AG04450 (cell line): ENCODE results near the gene ATAD3A. TPM values are rescaled to one million over a fixed set of nuclear protein-coding genes. Genes with fewer than 3 reads are reported as not detected.

Experiments used
- CTCF ChIA-PET: fragments of 300-600, 350-600 bp; formaldehyde crosslinking; extraction: SDS; loops from one replicate; lab custom pipeline; 2022; ENCODE audit warnings: antibody characterized with exemption, inconsistent platforms; lab: Charles Lee
- POLR2A ChIA-PET: fragments of 350-600 bp; formaldehyde crosslinking; extraction: SDS; loops from one replicate; lab custom pipeline; 2021; ENCODE audit warnings: antibody characterized with exemption, inconsistent platforms; lab: Yijun Ruan, JAX
- DNase-seq: peaks from one replicate; pipeline ENCODE4 v3.0.0-alpha.2; 2011; ENCODE audit warnings: low read depth, low spot score
- H3K27ac ChIP-seq: one replicate; pipeline ENCODE4 v1.5.1; 2012; ENCODE audit warnings: low read depth, low read length, control low read depth
- H3K27me3 ChIP-seq: one replicate; pipeline ENCODE4 v1.6.0; 2012; ENCODE audit warnings: low read length; ENCODE audit not compliant: control insufficient read depth, insufficient read depth
- H3K4me3 ChIP-seq: 2 replicates; pipeline ENCODE4 v1.5.1; 2011; ENCODE audit warnings: mild to moderate bottlenecking, low read depth, low read length, control low read depth
- H3K9me3 ChIP-seq: 2 replicates; pipeline ENCODE4 v1.5.1; 2012; ENCODE audit warnings: low read length; ENCODE audit not compliant: control insufficient read depth, insufficient read depth
- polyA plus RNA-seq: library from polyadenylated mRNA; depleted of rRNA; stranded (reverse); fragments of >200 nt; gene quantifications from 2 replicates; pipeline ENCODE4 v1.2.3, GENCODE V29; 2011; rRNA removed
- TF ChIP-seq, protein P1 (sequence below): IDR thresholded peaks from 2 replicates; pipeline ENCODE4 v1.5.1; 2011; ENCODE audit warnings: low read depth, low read length, control low read depth, inconsistent platforms

ATAD3A gene
- polyA plus RNA-seq, 1 experiment: 8.5 TPM

DNA sequence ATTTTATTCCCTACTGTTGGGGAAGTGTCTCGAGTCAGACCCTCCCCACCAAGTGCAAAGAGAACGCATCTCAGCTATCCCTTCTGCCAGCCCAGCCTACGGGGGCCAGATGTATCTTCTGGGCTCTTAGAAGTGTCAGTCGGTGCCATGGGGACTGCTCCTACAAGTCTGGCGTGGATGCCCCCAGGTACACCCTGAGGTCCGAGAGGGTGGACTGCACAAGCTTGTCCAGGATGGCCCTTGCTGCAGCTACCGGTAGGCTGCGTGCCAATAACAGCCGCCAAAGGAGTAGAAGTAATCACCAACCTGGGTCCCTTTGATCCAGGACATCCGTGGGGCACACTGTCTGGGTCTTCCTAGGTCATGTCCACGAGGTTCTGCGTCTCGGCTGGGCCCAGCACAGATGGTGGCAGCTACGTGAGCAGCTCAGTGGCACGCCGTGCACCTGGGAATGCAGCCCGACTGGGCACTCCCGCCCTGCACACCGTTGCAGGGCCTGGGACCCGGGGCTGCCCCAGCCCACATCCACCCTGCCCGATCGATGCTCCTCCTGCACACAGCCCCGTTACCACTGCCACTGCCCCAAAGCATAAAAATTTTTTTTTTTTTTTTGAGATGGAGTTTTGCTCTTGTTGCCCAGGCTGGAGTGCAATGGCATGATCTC is 71.5 kb downstream of the ATAD3A start:
- Histone ChIP-seq H3K27me3 (peaks cover 17% of the 10 kb centered on the region), H3K4me3 (no peak overlapping the region), H3K27ac (no peak overlapping the region), H3K9me3 (no peaks in the 10 kb centered on the region)
- DNase-seq: no peak
- TF ChIP-seq, protein P1, sequence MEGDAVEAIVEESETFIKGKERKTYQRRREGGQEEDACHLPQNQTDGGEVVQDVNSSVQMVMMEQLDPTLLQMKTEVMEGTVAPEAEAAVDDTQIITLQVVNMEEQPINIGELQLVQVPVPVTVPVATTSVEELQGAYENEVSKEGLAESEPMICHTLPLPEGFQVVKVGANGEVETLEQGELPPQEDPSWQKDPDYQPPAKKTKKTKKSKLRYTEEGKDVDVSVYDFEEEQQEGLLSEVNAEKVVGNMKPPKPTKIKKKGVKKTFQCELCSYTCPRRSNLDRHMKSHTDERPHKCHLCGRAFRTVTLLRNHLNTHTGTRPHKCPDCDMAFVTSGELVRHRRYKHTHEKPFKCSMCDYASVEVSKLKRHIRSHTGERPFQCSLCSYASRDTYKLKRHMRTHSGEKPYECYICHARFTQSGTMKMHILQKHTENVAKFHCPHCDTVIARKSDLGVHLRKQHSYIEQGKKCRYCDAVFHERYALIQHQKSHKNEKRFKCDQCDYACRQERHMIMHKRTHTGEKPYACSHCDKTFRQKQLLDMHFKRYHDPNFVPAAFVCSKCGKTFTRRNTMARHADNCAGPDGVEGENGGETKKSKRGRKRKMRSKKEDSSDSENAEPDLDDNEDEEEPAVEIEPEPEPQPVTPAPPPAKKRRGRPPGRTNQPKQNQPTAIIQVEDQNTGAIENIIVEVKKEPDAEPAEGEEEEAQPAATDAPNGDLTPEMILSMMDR: no peak
- POLR2A ChIA-PET: no interaction called here
- CTCF ChIA-PET: no interaction called here

Other genes with a start within 250 kb of the ATAD3A start
- gene UBE2J2, start 238.3 kb upstream of the ATAD3A start, polyA plus RNA-seq: 31.1 and 31.4 TPM in 2 replicates
- 1.5 and 1.8 TPM in 2 replicates for gene SCNN1D, start 231.7 kb upstream of the ATAD3A start, polyA plus RNA-seq
- gene ACAP3, start 204.2 kb upstream of the ATAD3A start, polyA plus RNA-seq: 17.5 and 24.8 TPM in 2 replicates
- 9.6 and 15.6 TPM in 2 replicates for gene PUSL1, start 203.6 kb upstream of the ATAD3A start, polyA plus RNA-seq
- 52.8 and 69.5 TPM in 2 replicates for gene INTS11, start 187.5 kb upstream of the ATAD3A start, polyA plus RNA-seq
- 7.1 and 9.5 TPM in 2 replicates for gene CPTP, start 187.4 kb upstream of the ATAD3A start, polyA plus RNA-seq
- gene TAS1R3, start 180.9 kb upstream of the ATAD3A start, polyA plus RNA-seq: 0.10 and 0.11 TPM in 2 replicates
- 8.9 and 13.6 TPM in 2 replicates for gene DVL1, start 162.7 kb upstream of the ATAD3A start, polyA plus RNA-seq
- gene MXRA8, start 153.6 kb upstream of the ATAD3A start, polyA plus RNA-seq: 186 and 275 TPM in 2 replicates
- gene AURKAIP1, start 137.0 kb upstream of the ATAD3A start, polyA plus RNA-seq: 54.3 and 71.2 TPM in 2 replicates
- gene CCNL2, start 112.8 kb upstream of the ATAD3A start, polyA plus RNA-seq: 169 and 181 TPM in 2 replicates
- 131 and 140 TPM in 2 replicates for gene MRPL20, start 104.9 kb upstream of the ATAD3A start, polyA plus RNA-seq
- gene ANKRD65, start 90.9 kb upstream of the ATAD3A start, polyA plus RNA-seq: 0.16 and 0.24 TPM in 2 replicates
- 3.9 and 5.3 TPM in 2 replicates for gene VWA1, start 76.5 kb upstream of the ATAD3A start, polyA plus RNA-seq
- gene ATAD3C, start 62.5 kb upstream of the ATAD3A start, polyA plus RNA-seq: 0.04 TPM in 1 of 2 replicates, not detected in the other
- 7.7 and 10.2 TPM in 2 replicates for gene ATAD3B, start 40.4 kb upstream of the ATAD3A start, polyA plus RNA-seq
- 5.1 and 7.2 TPM in 2 replicates for gene TMEM240, start 28.5 kb downstream of the ATAD3A start, polyA plus RNA-seq
- gene SSU72, start 62.7 kb downstream of the ATAD3A start, polyA plus RNA-seq: 104 and 113 TPM in 2 replicates
- gene FNDC10, start 88.0 kb downstream of the ATAD3A start, polyA plus RNA-seq: 1.4 and 2.3 TPM in 2 replicates
- 9.4 and 14.0 TPM in 2 replicates for gene MIB2, start 103.3 kb downstream of the ATAD3A start, polyA plus RNA-seq
- gene MMP23B, start 120.0 kb downstream of the ATAD3A start, polyA plus RNA-seq: 4.9 and 7.1 TPM in 2 replicates
- 6.7 and 13.3 TPM in 2 replicates for gene CDK11B, start 146.8 kb downstream of the ATAD3A start, polyA plus RNA-seq
- 30.5 and 36.4 TPM in 2 replicates for gene SLC35E2B, start 180.6 kb downstream of the ATAD3A start, polyA plus RNA-seq
- 6.0 and 10.6 TPM in 2 replicates for gene CDK11A, start 212.2 kb downstream of the ATAD3A start, polyA plus RNA-seq